ENCODE data around the gene TMEM229B.

GRCh38 chr14:67526181-67526580, 37.7 kb upstream of the TMEM229B start:
- no peak for TF ChIP-seq CEBPB (IDR thresholded peaks at IDR 0.05)
- TF ChIP-seq CTCF (IDR thresholded peaks at IDR 0.05) = no peak
- no peak for TF ChIP-seq ESRRA (IDR thresholded peaks at IDR 0.05; ENCODE audit: borderline replicate concordance, low read length)
- no peak for TF ChIP-seq E2F6 (IDR thresholded peaks at IDR 0.05; ENCODE audit: borderline replicate concordance, low read depth)
- TF ChIP-seq BHLHE40 (IDR thresholded peaks at IDR 0.05; ENCODE audit: low read depth, low read length) = no peak
- TF ChIP-seq EP300 (IDR thresholded peaks at IDR 0.05) = no peak
- no peak for TF ChIP-seq MAX (IDR thresholded peaks at IDR 0.05)
- no peak for TF ChIP-seq JUNB (IDR thresholded peaks at IDR 0.05)
- TF ChIP-seq HOXA7 (CRISPR knock-in tag; IDR thresholded peaks at IDR 0.05) = no peak
- TF ChIP-seq CHD2 (IDR thresholded peaks at IDR 0.05; ENCODE audit: low read length, partially characterized antibody) = no peak
- TF ChIP-seq SMC3 (IDR thresholded peaks at IDR 0.05) = no peak

Data from A549 (cell line).